ENCODE measurements around the gene MRPL20. TPM values are rescaled to one million over a fixed set of nuclear protein-coding genes. Genes with fewer than 3 reads are reported as not detected.
"Not testable (repeated sequence)": the region's sequence is repeated elsewhere in the genome, so short reads cannot be mapped to it uniquely, and the experiment has no call there.

The MRPL20 gene
- total RNA-seq: 100 to 1,000 TPM; 143 to 174 TPM

DNA sequence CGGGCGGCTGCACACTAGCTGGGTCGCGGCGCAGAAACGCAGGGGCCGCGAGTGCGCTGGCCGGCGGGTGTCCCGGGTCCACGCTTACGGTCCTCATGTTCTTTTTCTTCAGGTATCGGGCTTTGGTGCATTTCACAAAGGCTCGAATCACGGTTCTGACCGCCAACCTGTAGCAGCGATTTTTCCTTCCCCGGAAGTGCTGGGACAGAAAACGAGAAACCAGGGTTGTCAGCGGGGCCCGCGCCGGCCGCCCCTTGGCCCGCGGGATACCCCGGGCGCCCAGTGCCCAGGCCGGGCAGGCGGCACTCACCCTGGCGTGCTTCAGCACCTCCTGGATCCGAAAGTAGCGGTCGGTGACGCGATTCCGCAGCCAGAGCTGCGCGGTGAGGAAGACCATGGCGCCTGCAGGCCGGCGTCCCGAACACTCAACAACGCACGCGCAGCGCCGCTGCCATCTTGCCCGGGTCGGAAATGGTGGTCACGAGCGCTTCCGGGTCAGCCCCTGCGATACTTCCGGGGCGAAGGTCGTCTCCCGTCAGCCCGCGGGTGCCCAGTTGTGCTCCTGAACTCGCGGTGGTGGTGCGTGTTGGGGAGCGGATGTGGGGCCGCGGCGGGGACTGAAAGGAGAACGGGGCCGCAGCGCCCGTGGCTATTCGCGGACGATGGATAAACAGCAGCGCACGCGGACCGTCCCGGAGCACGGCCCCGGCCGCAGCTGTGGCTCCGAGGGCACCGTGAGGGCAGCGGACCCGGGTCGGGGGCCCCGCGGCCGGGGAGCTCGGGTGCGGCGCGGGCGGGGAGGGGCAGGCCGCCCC lies at the start of gene MRPL20:
Gene MRPL20, minus strand, starts transcription at position 473 of the 815 bp plus-strand sequence. Its CDS starts 76 bp downstream, at position 397.
- no peaks in the 10 kb centered on the region for H3K27me3 ChIP-seq (replicated peaks; ENCODE audit: insufficient read depth)
- peak; percentile 91 for DNase-seq (ENCODE audit: low spot score)
- WGBS: under 1% methylated on average over 47 of the region's 98 CpGs
- H3K4me3 ChIP-seq: peak within 1 kb of the TSS; percentile 96 to 99
- H3K36me3 ChIP-seq: no peaks in the 10 kb centered on the region
- H3K27ac ChIP-seq: peak within 1 kb of the TSS; percentile 77 to 83
- H3K4me1 ChIP-seq (replicated peaks): peaks cover 10% of the 10 kb centered on the region
- H3K9me3 ChIP-seq: no peaks in the 10 kb centered on the region
- TF ChIP-seq POLR2A (IDR thresholded peaks at IDR 0.05) (peak; percentile 51), POLR2AphosphoS5 (IDR thresholded peaks at IDR 0.05) (peak; percentile 99)
- TF ChIP-seq, protein P1, sequence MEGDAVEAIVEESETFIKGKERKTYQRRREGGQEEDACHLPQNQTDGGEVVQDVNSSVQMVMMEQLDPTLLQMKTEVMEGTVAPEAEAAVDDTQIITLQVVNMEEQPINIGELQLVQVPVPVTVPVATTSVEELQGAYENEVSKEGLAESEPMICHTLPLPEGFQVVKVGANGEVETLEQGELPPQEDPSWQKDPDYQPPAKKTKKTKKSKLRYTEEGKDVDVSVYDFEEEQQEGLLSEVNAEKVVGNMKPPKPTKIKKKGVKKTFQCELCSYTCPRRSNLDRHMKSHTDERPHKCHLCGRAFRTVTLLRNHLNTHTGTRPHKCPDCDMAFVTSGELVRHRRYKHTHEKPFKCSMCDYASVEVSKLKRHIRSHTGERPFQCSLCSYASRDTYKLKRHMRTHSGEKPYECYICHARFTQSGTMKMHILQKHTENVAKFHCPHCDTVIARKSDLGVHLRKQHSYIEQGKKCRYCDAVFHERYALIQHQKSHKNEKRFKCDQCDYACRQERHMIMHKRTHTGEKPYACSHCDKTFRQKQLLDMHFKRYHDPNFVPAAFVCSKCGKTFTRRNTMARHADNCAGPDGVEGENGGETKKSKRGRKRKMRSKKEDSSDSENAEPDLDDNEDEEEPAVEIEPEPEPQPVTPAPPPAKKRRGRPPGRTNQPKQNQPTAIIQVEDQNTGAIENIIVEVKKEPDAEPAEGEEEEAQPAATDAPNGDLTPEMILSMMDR (IDR thresholded peaks at IDR 0.05): peak in 1 of 4 experiments; percentile 18
- intact Hi-C loops (cut with DNase I): loop anchor here (5.0 kb wide), 1 partner anchor 35 kb away; no protein-coding TSS in a partner anchor

DNA sequence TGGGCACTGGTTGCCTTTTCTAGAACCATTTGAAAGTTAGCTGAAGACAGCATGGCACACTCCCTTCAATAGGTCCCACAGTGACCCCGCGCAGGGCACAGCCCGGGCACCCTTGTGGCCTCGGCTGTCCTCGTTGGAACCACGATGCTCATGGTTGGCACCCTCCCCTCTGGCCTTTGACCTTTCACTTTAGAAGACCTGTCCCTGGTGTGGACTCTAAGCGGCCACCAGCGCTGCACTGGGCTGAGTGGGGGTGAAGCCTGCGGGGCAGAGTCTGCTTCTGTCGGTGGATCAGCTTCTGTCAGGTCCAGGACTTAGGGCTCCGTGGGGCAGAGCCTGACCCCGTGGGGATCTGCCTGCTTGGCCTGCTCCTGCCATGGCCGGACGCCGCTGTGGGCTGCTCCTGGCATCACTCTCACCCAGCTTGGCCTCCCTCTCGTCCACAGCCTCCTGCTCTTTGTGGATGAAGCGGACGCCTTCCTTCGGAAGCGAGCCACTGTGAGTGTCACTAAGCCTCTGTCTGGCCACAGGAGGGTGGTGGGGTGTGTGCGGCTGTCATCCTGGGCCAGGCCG lies 49.7 kb upstream of the MRPL20 start:
- intact Hi-C loops (cut with DNase I); H3K36me3 ChIP-seq: not testable (repeated sequence)
- 93% methylated on average over 17 of the region's 22 CpGs for WGBS

DNA sequence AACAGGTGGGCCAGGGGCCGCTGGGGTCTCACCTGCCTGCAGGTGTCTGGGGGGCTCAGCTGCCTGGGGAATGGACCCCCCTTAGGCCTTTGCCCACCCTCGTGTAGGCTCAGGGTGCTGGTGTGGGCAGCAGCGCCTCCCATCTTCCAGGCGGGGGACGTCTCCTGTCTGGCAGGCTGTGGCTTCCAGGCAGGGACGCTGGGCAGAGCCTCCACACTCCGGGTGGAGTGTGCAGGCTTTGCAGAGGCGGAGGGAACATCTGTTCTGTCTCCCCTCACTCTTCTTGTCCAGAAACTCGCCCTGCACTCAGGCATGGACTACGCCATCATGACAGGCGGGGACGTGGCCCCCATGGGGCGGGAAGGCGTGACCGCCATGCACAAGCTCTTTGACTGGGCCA lies 48.8 kb upstream of the MRPL20 start:
- H3K9me3 ChIP-seq; DNase-seq (ENCODE audit: low spot score); H3K4me1 ChIP-seq (replicated peaks); H3K4me3 ChIP-seq; intact Hi-C loops (cut with DNase I); H3K27me3 ChIP-seq (replicated peaks; ENCODE audit: insufficient read depth); H3K27ac ChIP-seq; H3K36me3 ChIP-seq: not testable (repeated sequence)
- WGBS: 25% methylated on average over 2 of the region's 15 CpGs

More for the DNA sequence above, 49.7 kb upstream of the MRPL20 start:
- DNase-seq (ENCODE audit: low spot score); H3K27ac ChIP-seq; H3K9me3 ChIP-seq; H3K27me3 ChIP-seq (replicated peaks; ENCODE audit: insufficient read depth); H3K4me1 ChIP-seq (replicated peaks); H3K4me3 ChIP-seq: not testable (repeated sequence)

DNA sequence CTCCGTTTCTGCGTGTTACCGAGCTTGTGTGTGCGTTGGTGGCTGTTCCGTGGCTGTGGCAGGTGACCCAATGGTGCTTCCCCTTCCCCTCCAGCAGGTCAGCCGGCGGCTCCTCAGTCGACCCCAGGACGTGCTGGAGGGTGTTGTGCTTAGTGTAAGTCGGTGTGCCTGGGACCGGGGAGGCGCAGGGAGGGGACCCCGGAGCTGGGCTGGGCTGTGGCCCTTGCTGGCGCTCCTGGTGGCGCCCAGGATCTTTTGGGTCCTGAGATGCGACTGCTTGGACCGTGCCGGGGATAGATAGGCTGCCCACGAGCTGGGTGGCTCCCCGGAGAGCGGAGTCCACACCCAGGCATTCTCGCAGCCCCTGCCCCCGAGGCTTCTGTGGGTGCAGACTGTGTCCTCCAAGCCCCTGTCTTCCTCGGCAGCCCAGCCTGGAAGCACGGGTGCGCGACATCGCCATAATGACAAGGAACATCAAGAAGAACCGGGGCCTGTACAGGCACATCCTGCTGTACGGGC lies 48.3 kb upstream of the MRPL20 start:
- H3K36me3 ChIP-seq: no peaks in the 10 kb centered on the region
- intact Hi-C loops (cut with DNase I): no loop called here
- WGBS: 69% methylated on average over 21 of the region's 30 CpGs
- no peaks in the 10 kb centered on the region for H3K4me1 ChIP-seq (replicated peaks)
- no peak overlapping the region for H3K4me3 ChIP-seq
- H3K9me3 ChIP-seq: no peaks in the 10 kb centered on the region
- H3K27ac ChIP-seq: no peak overlapping the region
- no peak for DNase-seq (ENCODE audit: low spot score)
- TF ChIP-seq POLR2A (IDR thresholded peaks at IDR 0.05): no peak
- no peak for TF ChIP-seq POLR2AphosphoS5 (IDR thresholded peaks at IDR 0.05)
- TF ChIP-seq, protein P1 (IDR thresholded peaks at IDR 0.05): no peak
- H3K27me3 ChIP-seq (replicated peaks; ENCODE audit: insufficient read depth): no peaks in the 10 kb centered on the region

DNA sequence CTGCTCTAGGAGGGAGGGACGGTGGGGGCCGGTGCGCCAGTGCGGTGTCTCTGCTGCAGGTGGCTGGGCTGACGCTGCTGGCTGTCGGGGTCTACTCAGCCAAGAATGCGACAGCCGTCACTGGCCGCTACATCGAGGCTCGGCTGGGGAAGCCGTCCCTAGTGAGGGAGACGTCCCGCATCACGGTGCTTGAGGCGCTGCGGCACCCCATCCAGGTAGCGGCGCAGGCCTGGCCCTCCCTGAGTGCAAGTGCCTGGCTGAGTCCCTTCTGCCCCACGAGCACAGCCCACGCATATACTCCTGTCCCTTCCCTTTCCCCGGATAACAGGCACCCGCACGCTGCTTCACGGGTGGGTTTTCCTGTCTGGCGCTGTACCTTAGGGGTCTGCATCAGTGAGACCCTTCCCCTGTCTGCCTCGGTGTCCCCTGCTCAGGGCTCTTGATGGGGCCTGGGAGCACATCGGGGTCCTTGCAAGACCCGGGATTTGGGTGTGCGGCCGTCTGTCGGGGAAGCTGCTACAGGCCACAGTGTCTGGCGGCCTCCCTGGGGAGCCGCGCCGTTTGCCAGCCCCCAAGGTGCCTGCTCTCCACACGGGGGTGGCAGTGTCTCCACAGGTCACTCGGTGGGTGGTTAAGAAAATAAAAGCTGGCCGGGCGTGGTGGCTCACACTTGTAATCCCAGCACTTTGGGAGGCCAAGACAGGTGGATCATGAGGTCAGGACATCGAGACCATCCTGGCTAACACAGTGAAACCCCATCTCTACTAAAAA lies 47.4 kb upstream of the MRPL20 start:
- H3K4me1 ChIP-seq (replicated peaks); H3K36me3 ChIP-seq; H3K9me3 ChIP-seq; H3K27me3 ChIP-seq (replicated peaks; ENCODE audit: insufficient read depth); H3K4me3 ChIP-seq; intact Hi-C loops (cut with DNase I); H3K27ac ChIP-seq; DNase-seq (ENCODE audit: low spot score): not testable (repeated sequence)
- 88% methylated on average over 28 of the region's 41 CpGs for WGBS

DNA sequence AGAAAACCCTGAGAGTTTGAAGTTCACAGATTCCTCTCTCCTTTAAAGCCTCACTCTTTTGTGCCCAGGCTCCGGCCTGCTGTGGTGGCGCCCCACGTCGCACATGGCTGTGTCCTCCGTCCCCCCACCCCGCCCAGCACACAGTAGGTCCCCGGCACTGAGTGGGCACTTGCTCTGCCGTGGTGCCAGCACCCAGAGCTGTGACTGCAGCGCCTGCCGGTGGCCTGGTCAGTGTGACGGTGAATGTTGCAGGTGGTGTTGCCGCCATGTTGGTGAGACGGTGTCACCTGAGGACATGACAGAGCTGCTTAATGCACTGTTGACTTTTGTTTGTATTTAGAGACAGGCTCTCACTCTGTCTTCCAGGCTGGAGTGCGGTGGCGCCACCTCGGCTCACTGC lies 45.8 kb upstream of the MRPL20 start:
- no peak for DNase-seq (ENCODE audit: low spot score)
- WGBS: 95% methylated on average over 16 of the region's 16 CpGs
- intact Hi-C loops (cut with DNase I): no loop called here
- H3K36me3 ChIP-seq: no peaks in the 10 kb centered on the region
- TF ChIP-seq, protein P1 (IDR thresholded peaks at IDR 0.05): no peak
- TF ChIP-seq POLR2AphosphoS5 (IDR thresholded peaks at IDR 0.05): no peak
- no peak for TF ChIP-seq POLR2A (IDR thresholded peaks at IDR 0.05)
- H3K4me1 ChIP-seq (replicated peaks): no peaks in the 10 kb centered on the region
- H3K9me3 ChIP-seq: no peaks in the 10 kb centered on the region
- H3K4me3 ChIP-seq: no peak overlapping the region
- no peak overlapping the region for H3K27ac ChIP-seq
- H3K27me3 ChIP-seq (replicated peaks; ENCODE audit: insufficient read depth): no peaks in the 10 kb centered on the region

DNA sequence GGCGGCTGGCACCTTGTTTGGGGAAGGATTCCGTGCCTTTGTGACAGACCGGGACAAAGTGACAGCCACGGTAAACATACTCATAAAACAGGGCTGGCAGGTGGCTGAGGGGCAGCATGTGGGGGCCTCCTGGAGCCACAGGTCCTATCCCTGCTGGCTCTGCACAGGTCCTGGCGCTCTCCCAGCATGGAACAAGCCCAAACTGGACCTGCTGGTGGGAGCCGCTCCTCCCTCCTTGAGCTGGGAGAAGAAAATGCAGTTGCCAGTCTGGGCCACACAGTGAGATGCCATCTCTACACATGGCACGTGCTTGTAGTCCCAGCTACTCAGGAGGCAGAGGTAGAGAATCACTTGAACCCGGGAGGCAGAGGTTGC lies 45.3 kb upstream of the MRPL20 start:
- H3K9me3 ChIP-seq; H3K36me3 ChIP-seq; DNase-seq (ENCODE audit: low spot score); intact Hi-C loops (cut with DNase I); H3K4me1 ChIP-seq (replicated peaks); H3K27me3 ChIP-seq (replicated peaks; ENCODE audit: insufficient read depth); H3K27ac ChIP-seq; H3K4me3 ChIP-seq: not testable (repeated sequence)
- 15% methylated on average over 8 of the region's 8 CpGs for WGBS
